ENCODE measurements around the gene FDX1. TPM values are rescaled to one million over a fixed set of nuclear protein-coding genes. Genes with fewer than 3 reads are reported as not detected.

Gene FDX1
- total RNA-seq, 2 donors from 2014 or later, result 8.0 to 16.9 TPM

- no peaks in the 10 kb centered on the region for H3K4me1 ChIP-seq (ENCODE audit: control insufficient read depth in 1 of 2, low read depth in 2 of 2)
- no peaks in the 10 kb centered on the region for H3K27me3 ChIP-seq (replicated peaks; ENCODE audit: insufficient read depth)
- no peak for TF ChIP-seq CTCF (IDR thresholded peaks at IDR 0.05)
- H3K27ac ChIP-seq, result no peak overlapping the region
- no peak for ATAC-seq (ENCODE audit: insufficient number of reproducible peaks, low FRiP score, low read depth)
- H3K4me3 ChIP-seq, result no peak overlapping the region
- no peak for DNase-seq (ENCODE audit: low spot score)
- no peaks in the 10 kb centered on the region for H3K36me3 ChIP-seq
- no peaks in the 10 kb centered on the region for H3K9me3 ChIP-seq
These were observed 41.0 kb downstream of the FDX1 start for GRCh38 chr11:110470716-110471115.

- Histone ChIP-seq H3K4me1 (ENCODE audit: control insufficient read depth in 1 of 2, low read depth in 2 of 2) (no peaks in the 10 kb centered on the region), H3K36me3 (no peaks in the 10 kb centered on the region), H3K4me3 (no peak overlapping the region), H3K9me3 (no peaks in the 10 kb centered on the region), H3K27ac (no peak overlapping the region), H3K27me3 (replicated peaks; ENCODE audit: insufficient read depth) (no peaks in the 10 kb centered on the region)
- ATAC-seq (ENCODE audit: insufficient number of reproducible peaks, low FRiP score, low read depth) (no peak), DNase-seq (ENCODE audit: low spot score) (no peak)
- TF ChIP-seq CTCF (IDR thresholded peaks at IDR 0.05), result no peak
These were observed 41.6 kb downstream of the FDX1 start for GRCh38 chr11:110471371-110471770.

- Histone ChIP-seq H3K4me1 (ENCODE audit: control insufficient read depth in 1 of 2, low read depth in 2 of 2) (no peaks in the 10 kb centered on the region), H3K36me3 (no peaks in the 10 kb centered on the region), H3K9me3 (no peaks in the 10 kb centered on the region), H3K27me3 (replicated peaks; ENCODE audit: insufficient read depth) (no peaks in the 10 kb centered on the region), H3K27ac (no peak overlapping the region), H3K4me3 (no peak overlapping the region)
- ATAC-seq (ENCODE audit: insufficient number of reproducible peaks, low FRiP score, low read depth) (no peak), DNase-seq (ENCODE audit: low spot score) (no peak)
- no peak for TF ChIP-seq CTCF (IDR thresholded peaks at IDR 0.05)
These were observed 43.1 kb downstream of the FDX1 start for GRCh38 chr11:110472858-110473257.

- Histone ChIP-seq H3K36me3 (no peaks in the 10 kb centered on the region), H3K27ac (no peak overlapping the region), H3K9me3 (no peaks in the 10 kb centered on the region), H3K27me3 (replicated peaks; ENCODE audit: insufficient read depth) (no peaks in the 10 kb centered on the region), H3K4me3 (no peak overlapping the region), H3K4me1 (ENCODE audit: control insufficient read depth in 1 of 2, low read depth in 2 of 2) (no peaks in the 10 kb centered on the region)
- ATAC-seq (ENCODE audit: insufficient number of reproducible peaks, low FRiP score, low read depth) (no peak), DNase-seq (ENCODE audit: low spot score) (no peak)
- TF ChIP-seq CTCF (IDR thresholded peaks at IDR 0.05), result no peak
These were observed 44.0 kb downstream of the FDX1 start for GRCh38 chr11:110473706-110474105.

GRCh38 chr11:110474578-110474977, 44.8 kb downstream of the FDX1 start:
- Histone ChIP-seq H3K36me3 (no peaks in the 10 kb centered on the region), H3K4me3 (no peak overlapping the region), H3K4me1 (ENCODE audit: control insufficient read depth in 1 of 2, low read depth in 2 of 2) (no peaks in the 10 kb centered on the region), H3K27me3 (replicated peaks; ENCODE audit: insufficient read depth) (no peaks in the 10 kb centered on the region), H3K9me3 (no peaks in the 10 kb centered on the region), H3K27ac (no peak overlapping the region)
- no peak for TF ChIP-seq CTCF (IDR thresholded peaks at IDR 0.05)
- DNase-seq (ENCODE audit: low spot score) (no peak), ATAC-seq (ENCODE audit: insufficient number of reproducible peaks, low FRiP score, low read depth) (no peak)

All from thoracic aorta (tissue), 2 donors.